Hematopoietic multipotent progenitor cell treated with erythropoietin and hydrocortisone succinate and interleukin-3 and kit ligand, for 17 days (in vitro differentiated cells): Measurements from ENCODE around the gene COX11.

Experiments
- DNase-seq: peaks from one replicate; pipeline ENCODE4 v3.0.0-alpha.2; 2015; ENCODE audit warnings: low spot score

The COX11 gene

GRCh38 chr17:54968262-54968987, at the start of gene COX11, which contains the start of gene STXBP4:
Gene COX11 (minus strand): TSS chr17:54968654. CDS start chr17:54968646, 8 bp downstream.
Gene STXBP4 (plus strand): TSS chr17:54968765. CDS start chr17:54986220, 17,455 bp downstream.
- DNase-seq, result peak; percentile 97

- DNase-seq, result no peak
These were observed 37.1 kb upstream of the COX11 start for GRCh38 chr17:55005520-55005919.

GRCh38 chr17:55004484-55004883, 36.0 kb upstream of the COX11 start:
- DNase-seq, result no peak

GRCh38 chr17:55002458-55002857, 34.0 kb upstream of the COX11 start:
- no peak for DNase-seq

GRCh38 chr17:54996441-54996840, 28.0 kb upstream of the COX11 start:
- no peak for DNase-seq

GRCh38 chr17:54992797-54993639, 24.6 kb upstream of the COX11 start:
- peak; percentile 71 for DNase-seq

- no peak for DNase-seq
These were observed 23.1 kb upstream of the COX11 start for GRCh38 chr17:54991567-54991966.

- no peak for DNase-seq
These were observed 21.7 kb upstream of the COX11 start for GRCh38 chr17:54990118-54990517.

GRCh38 chr17:54985476-54985875, 17.0 kb upstream of the COX11 start:
- no peak for DNase-seq

- no peak for DNase-seq
These were observed 14.8 kb upstream of the COX11 start for GRCh38 chr17:54983260-54983659.

- DNase-seq, result no peak
These were observed 13.9 kb upstream of the COX11 start for GRCh38 chr17:54982399-54982798.

- DNase-seq, result no peak
These were observed 11.9 kb upstream of the COX11 start for GRCh38 chr17:54980375-54980774.

GRCh38 chr17:54979657-54980056, 11.2 kb upstream of the COX11 start:
- no peak for DNase-seq

- no peak for DNase-seq
These were observed 9.3 kb upstream of the COX11 start for GRCh38 chr17:54977744-54978143.

- DNase-seq, result no peak
These were observed 7.9 kb upstream of the COX11 start for GRCh38 chr17:54976316-54976715.

- DNase-seq, result no peak
These were observed 6.3 kb upstream of the COX11 start for GRCh38 chr17:54974759-54975158.

GRCh38 chr17:54972406-54973138, 4.1 kb upstream of the COX11 start:
- no peak for DNase-seq

GRCh38 chr17:54971901-54972300, 3.4 kb upstream of the COX11 start:
- no peak for DNase-seq

GRCh38 chr17:54971147-54971546, 2.7 kb upstream of the COX11 start:
- no peak for DNase-seq

- peak; percentile 9 for DNase-seq
These were observed 1.5 kb upstream of the COX11 start for GRCh38 chr17:54969658-54970572.

- no peak for DNase-seq
These were observed 506 bp upstream of the COX11 start for GRCh38 chr17:54968988-54969332.
